RCC 7860 (cell line): Measurements from ENCODE around the gene METRNL.
"Not testable (repeated sequence)": the region's sequence is repeated elsewhere in the genome, so short reads cannot be mapped to it uniquely, and the experiment has no call there.

Experiments
- DNase-seq: peaks from one replicate; pipeline ENCODE4 v3.0.0-alpha.2; 2015; ENCODE audit warnings: low spot score
- FAIRE-seq: peaks from 2 replicates; lab custom pipeline; 2012; peaks lifted over from hg19 to GRCh38; lab: Jason Lieb, UNC

The METRNL gene, protein sequence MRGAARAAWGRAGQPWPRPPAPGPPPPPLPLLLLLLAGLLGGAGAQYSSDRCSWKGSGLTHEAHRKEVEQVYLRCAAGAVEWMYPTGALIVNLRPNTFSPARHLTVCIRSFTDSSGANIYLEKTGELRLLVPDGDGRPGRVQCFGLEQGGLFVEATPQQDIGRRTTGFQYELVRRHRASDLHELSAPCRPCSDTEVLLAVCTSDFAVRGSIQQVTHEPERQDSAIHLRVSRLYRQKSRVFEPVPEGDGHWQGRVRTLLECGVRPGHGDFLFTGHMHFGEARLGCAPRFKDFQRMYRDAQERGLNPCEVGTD

DNA sequence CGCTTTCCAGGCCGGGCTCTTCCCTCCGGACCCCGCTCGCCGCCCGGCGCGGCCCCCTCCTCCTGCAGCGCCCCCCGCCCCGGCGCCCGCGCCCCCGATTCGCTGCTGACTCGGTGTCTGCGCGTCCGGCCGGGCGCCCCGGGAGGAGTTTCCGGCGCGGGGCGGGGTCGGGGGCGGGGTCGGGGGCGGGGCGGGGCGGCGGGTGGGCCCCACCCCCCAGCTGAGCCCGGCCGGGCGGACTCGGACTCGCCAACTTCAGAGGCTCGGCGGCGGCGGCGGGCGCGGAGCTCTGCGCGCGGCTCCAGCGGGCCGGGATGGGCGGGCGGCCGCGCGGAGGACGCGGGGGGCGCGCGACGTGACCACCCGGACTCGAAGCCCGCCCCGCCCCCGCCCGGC is at the start of gene METRNL:
Gene METRNL, plus strand, starts transcription at position 258 of the 396 bp plus-strand sequence. CDS start 207 bp downstream, outside the sequence.
- FAIRE-seq (no peak), DNase-seq (peak; percentile 49)

DNA sequence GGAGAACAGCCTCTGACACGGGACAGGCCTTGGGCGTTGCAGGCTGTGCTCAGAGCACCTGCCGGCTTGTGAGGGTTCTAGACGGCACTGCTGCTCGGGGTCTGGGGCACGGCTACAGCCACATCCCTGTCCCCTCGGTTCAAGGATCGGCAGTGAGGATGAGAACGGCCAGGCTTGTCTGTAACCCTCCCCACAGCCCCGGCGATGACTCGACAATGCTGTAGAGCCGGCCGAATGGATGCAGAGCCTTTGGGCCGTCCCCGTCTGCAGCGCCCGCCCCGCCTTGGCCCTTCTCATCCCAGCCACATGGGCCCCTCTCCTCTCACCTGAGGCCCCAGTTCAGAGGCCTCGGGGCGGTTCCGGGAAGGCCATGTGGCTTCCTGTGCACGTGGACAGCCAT is 49.0 kb upstream of the METRNL start:
- DNase-seq = no peak
- FAIRE-seq = no peak

- FAIRE-seq = no peak
- DNase-seq = no peak
Observed at GRCh38 chr17:83031321-83031945, 48.0 kb upstream of the METRNL start.

GRCh38 chr17:83031946-83032451 is 47.4 kb upstream of the METRNL start:
- not testable (repeated sequence) for FAIRE-seq, DNase-seq

DNA sequence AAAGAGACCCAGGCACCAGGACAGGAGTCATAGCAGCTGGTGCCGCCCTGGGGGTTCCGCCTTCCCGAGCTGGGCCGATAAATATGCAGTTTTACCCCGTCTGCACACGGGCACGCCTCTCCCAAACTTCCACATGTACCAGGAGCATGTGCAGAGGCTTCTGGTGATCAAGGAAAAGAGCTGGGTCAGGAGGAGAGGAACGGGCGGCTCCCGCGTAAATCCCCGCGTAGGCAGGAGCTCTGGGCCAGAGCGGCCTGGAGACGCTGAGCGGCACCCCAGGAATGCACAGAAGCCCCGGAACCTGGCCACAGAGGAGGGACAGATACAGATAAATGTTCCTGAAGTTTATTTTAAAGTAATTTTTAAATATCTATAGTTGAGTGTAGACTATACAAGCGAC is 46.6 kb upstream of the METRNL start:
- DNase-seq = no peak
- no peak for FAIRE-seq

DNA sequence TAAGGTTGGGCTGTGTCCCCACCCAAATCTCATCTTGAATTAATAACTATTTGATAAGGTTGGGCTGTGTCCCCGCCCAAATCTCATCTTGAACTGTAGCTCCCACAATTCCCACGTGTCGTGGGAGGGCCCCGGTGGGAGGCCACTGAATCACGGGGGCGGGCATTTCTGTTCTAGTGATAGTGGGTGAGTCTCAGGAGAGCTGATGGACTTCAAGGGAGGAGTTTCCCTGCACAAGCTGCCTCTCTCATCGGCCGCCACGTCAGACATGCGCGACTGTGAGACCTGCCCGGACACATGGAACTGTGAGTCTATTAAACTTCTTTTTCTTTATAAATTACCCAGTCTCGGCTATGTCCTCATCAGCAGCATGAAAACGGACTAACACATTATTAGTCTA is 44.9 kb upstream of the METRNL start:
- FAIRE-seq = no peak
- DNase-seq = no peak

- DNase-seq (no peak), FAIRE-seq (no peak)
Observed at GRCh38 chr17:83035722-83036121, 43.7 kb upstream of the METRNL start.

DNA sequence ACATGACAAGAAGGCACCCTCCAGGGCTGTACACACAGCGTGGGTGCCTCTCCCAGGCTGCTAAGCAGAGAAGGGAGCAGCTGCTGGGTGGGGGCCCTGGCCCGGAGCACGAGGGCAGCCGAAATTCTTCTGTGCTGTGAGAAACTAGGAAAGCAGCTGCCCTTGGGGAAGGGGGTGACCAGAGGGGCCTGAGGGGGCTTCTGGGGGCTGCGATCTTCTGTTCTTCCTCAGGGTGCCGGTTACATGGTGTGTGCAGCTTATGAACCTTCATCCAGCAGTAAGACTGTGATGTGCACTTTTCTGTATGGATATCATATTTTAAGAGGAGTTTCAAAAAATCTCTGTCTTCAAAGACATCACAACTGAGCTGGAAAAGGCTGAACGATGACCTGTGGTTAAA is 43.2 kb upstream of the METRNL start:
- DNase-seq = no peak
- FAIRE-seq = no peak

GRCh38 chr17:83036666-83037065 is 42.7 kb upstream of the METRNL start:
- FAIRE-seq = no peak
- DNase-seq = no peak

GRCh38 chr17:83037084-83037873 is 42.1 kb upstream of the METRNL start:
- no peak for DNase-seq
- FAIRE-seq = no peak

DNA sequence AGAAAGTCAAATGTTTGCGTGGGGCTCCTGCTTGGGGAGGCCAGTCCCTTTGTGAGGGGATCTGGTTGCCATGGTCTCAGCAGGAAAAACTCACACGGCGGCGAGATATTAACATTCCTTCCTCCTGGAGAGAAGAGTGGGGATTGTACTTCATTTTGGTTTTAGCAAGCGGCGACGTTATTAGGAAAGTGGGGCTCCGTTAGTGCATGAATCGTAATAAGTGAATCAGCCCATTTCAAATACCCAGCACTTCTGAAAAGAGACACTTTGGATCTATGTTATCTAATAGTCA is 41.6 kb upstream of the METRNL start:
- no peak for FAIRE-seq
- DNase-seq = no peak

DNA sequence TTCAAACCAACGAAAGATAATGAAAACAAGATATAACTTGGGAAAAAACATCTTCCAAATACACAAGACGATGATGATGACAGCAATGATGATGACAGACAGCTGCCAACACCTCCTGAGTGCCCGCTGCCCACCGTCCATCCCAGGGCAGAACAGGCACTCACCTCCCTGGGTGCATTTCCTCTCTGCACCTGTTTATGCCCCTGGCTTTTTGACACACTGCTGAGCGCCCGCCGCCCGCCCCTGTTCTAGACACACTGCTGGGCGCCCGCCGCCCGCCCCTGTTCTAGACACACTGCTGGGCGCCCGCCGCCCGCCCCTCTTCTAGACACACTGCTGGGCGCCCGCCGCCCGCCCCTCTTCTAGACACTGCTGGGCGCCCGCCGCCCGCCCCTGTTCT is 40.4 kb upstream of the METRNL start:
- not testable (repeated sequence) for FAIRE-seq, DNase-seq

- FAIRE-seq (no peak), DNase-seq (no peak)
Observed at GRCh38 chr17:83041305-83041704, 38.1 kb upstream of the METRNL start.

- DNase-seq = no peak
- FAIRE-seq = no peak
Observed at GRCh38 chr17:83042522-83043158, 36.8 kb upstream of the METRNL start.

GRCh38 chr17:83044479-83044878 is 34.9 kb upstream of the METRNL start:
- DNase-seq, FAIRE-seq: not testable (repeated sequence)

GRCh38 chr17:83046448-83047181 is 32.8 kb upstream of the METRNL start:
- DNase-seq (no peak), FAIRE-seq (no peak)

DNA sequence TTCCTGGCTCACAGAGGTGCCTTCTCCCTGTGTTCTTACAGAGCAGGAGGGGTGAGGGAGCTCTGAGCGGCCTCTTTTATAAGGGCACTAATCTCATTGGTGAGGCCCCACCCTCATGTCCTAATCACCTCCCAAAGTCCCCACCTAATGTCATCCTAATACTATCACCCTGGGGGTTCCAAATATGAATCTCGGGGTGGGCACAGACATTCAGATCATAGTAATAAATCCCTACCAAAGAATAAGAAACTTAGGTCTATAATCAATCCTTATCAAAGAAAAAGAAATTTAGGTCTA is 32.3 kb upstream of the METRNL start:
- DNase-seq = no peak
- FAIRE-seq = no peak

GRCh38 chr17:83047818-83048475 is 31.5 kb upstream of the METRNL start:
- not testable (repeated sequence) for FAIRE-seq, DNase-seq

- FAIRE-seq = no peak
- DNase-seq = no peak
Observed at GRCh38 chr17:83050651-83051395, 28.6 kb upstream of the METRNL start.
